Activated CD4-positive, alpha-beta T cell treated with anti-CD3 and anti-CD28 coated beads, Interleukin-2, amount 50 U/mL, for 48 hours (primary cell): ENCODE measurements around the gene RPTOR.

Experiments used
- DNase-seq, 2 experiments: peaks; one replicate each; pipeline ENCODE4 v3.0.0-alpha.2; 2020

Gene RPTOR

DNA sequence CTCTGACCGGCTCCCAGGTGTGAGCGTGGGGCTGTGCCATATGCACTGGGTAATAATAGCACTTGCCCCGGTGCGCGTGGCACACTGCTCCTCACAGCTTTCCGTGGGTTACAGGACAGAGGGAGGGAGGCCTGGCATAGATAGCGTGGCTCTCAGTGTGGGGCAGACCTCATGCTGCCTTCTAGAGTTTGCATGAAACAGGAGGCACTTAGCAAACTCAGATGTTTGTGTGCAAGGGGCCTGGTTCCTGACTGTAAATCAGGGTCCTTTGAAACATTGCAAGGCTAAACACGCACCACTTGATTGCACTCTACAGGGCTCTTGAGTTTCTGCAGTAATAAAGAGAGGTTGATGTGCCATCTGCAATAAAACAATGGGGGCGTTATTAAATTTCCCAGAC is 101.7 kb downstream of the RPTOR start:
- no peak for DNase-seq

DNA sequence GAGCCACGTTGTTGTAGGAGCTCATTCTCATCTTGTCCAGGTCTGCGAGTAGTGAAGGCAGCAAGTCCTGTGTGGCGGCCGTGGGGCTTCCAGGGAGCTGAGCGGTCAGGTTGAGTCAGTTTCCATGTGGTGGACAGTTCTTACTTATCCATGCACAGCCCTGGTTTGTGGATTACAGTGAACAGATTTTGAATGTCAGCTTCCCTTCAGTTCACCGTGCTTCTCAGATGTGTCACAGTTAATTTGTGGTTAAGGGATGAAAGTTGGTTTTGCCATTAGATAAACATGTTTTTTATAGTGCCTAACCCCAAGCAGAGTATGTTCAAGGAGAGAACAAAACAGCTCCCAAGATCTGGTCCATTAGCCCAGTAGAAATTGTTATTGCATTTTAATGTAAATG is 103.1 kb downstream of the RPTOR start:
- DNase-seq = peak in 1 of 2 experiments; percentile 49

DNA sequence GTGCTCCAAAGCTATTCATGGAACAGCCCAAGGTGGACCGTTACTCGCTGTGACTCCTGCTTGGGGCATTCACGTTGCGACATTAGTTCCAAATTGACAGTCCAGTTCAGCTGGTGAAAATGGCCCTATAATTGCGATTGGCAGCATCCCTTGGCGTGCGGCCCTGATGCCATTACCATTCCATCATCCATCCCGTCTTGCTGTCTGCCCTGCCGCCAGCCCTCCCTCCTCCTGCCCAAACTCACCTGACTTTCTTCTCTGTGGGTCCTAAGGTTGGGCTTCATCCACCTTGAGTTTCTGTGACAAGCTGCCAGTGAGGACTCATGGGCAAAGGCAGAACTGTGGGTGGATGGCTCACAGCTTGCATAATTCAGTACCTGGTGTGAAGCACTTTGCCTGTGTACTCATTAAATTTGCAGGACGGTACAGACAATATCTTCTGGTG is 104.6 kb downstream of the RPTOR start:
- peak in 1 of 2 experiments; percentile 35 for DNase-seq

DNA sequence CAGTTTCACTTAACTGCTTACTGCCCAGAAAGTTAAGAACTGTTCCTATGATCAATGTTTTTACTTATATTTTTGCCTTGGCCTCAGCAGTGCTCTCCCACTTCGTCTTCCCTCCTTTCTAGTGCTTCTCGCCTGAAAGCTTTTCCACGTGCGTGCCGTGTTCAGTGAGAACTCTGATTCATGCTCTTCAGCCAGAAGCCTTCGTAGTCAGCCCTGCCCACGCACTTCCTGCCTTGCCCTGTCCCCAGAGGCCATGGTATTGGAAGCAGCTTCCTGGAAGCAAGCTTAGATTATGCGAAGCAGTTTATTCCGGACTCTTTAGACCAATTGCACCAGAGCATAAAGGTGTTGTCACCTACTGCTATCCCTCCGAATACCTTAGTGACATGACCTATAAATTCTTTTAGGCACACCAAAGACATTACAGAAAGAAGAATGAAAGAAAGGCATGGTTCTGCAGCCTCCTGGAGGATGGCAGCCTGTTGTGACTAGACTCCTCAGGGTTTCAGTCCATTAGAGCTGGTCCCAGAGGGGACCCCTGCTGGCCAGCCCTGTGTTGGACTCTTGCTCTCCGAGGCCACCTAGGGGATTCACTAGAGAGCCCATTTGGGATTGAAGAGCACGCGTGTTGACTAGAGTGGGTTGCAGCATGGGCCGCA is 105.2 kb downstream of the RPTOR start:
- peak; percentile 80 to 87 for DNase-seq

DNA sequence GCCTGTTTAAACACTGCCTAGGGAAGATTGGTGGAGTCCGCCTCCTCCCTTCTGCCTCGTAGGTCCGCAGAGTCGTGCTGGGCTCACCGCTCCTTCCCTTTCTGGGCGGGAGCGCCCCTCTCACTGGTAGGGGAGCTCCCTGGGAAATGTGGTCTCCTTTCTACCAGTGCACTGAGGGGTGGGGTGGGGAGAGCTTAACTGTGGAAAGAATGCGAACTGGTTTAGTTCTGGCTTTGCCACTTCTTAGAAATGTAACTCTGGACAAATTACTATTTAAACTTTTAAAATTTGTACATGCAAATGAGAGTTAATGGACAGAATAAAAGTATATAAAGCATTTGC is 105.7 kb downstream of the RPTOR start:
- DNase-seq = no peak

DNA sequence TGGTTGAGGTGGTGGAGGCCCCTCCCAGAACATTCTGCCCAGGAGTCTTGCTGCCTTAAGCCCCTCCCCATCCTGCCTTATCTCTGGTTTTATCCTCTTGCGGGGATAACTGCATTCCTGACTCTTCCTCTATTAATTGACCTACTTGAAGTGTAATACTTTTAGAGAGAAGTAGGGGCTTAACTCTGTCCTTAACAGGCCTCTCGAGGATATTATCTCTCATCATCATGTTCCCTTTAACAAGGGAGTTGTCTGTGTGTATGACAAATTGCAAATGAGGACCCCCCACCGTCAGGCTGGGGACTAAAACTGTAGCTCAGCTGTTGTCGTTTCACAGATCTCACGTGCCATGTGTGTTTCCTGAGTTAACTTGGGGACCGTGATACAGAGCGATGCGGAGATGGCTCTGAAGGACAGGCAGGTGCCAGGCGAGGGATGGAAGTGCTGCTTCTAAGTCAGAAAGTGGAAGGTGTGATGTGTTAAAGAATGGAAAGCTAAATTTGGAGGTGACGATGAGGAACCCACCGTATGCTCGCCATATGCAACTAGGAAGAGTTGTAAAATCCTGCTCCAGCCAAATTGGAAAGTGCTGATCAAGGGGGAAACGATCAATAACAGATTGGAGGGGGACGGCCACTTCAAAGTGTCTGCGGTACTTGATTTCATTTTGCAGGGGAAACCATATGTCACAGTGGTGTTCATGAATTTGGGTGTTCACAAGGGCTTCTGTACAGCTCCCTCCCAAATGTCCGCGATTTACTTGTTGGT is 106.3 kb downstream of the RPTOR start:
- no peak for DNase-seq

DNA sequence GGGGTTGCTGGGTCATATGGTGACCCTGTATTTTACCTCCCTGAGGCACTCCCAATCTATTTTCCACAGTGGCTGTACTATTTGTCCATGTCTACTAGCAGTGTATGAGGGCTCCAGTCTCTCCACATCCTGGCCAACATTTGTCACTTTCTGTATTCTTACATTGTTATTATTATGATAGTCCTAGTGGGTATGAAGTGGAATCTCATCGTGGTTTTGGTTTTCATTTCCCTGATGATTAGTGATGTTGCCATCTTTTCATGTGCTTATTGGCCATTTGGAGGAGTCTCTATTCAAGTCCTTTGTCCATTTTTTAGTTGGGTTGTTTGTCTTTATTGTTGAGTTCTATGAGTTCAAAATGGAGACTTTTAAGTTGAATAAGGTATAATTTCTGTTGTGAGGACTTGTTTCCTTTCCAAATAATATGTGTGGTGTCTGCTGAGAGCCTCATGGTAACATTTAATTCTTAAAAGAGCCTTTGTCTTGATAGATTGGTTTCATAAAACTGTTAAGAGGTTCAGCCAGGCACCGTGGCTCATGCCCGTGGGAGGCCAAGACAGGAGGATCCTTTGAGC is 108.2 kb downstream of the RPTOR start:
- DNase-seq = peak in 1 of 2 experiments; percentile 14

DNA sequence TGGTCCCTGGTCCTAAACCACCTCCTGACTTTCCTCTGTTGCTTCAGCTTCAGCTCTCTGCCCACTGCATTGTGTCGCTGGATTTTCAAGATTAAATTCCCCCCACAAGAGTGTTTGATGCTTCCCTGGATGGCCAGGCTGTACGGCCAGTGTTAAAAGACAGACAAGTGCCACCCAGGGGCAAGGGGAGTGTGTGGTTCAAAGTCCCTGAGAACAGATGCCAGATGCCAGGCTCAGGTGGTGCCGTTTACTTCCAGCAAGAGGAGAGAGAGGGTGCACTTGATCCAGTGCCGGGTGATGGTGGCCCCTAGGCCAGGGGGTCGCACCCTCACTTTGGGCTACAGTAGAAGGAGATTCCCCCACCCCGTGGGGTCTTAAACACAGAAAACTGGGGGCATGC is 109.2 kb downstream of the RPTOR start:
- no peak for DNase-seq

DNA sequence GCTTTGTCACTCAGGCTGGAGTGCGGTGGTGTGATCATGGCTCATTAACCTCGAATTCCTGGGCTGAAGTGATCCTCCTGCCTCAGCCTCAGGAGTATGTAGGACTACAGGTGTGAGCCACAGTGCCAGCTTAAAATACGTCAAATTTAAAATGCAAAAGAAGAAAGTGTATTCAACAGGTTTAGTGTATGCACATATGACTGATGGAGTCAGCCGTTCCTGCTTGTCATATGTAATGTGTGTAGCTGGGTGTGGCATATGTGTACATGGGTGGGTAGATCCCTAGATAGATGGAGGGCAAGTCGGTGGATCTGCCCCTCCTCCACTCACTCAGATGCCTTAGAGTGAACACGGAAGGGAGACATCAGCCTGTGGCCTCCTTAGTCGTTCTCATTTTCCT is 111.0 kb downstream of the RPTOR start:
- DNase-seq = no peak

DNA sequence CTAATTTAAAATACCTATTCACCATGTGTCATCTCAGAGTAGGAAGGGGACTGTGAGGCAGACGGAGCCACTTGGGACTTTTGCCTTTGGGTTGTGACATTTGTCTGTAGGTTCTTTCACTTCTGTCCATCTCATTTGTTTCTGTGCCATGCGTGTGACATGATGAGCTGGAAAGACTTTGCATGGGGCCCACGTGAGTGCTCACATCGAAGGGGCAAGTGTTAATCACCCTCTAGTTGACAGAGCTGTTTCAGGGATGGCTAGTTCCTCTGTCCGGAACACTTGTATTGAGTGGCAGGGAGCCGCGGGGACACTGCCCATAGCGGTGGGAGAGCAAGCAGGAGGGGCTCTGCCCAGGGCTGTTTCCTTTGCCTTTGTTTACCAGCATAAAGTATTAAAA is 112.0 kb downstream of the RPTOR start:
- no peak for DNase-seq

DNA sequence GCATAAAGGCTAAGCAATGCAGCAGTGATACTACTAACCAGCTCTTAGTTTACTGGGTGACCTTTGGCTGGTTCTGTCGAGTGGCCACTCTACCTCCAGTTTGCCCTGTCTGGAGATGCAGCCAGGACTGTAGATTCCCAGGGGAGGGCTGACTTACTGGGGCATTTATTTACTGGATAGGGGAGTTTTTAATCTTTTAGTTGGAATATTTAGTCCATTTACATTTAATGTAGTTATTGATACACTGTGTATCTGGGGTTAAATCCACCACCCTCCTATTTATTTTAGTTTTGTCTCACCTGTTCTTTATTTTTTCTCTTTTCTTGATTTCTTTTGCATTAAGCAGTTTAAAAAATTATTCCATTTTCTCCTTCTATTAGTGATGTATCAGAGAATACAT is 112.9 kb downstream of the RPTOR start:
- DNase-seq = no peak

DNA sequence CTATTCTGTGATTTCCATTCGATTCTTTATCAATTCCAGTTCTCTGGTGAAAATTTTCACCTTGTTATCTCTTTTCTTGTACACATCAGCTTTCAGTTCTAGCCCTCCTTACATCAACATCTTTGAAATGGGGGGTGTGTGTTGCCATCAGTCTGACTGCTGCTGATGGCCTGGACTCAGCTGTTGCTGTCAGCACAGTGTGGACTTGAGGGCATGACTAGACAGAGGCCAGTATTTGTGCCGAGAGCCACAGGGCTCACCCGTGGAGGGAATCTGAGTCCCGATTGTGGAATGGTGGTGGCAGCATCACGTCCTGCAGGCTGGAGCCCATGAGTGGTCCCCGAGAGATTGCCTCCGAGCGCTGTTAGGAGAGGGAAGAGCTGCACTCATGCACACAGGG is 114.2 kb downstream of the RPTOR start:
- no peak for DNase-seq

DNA sequence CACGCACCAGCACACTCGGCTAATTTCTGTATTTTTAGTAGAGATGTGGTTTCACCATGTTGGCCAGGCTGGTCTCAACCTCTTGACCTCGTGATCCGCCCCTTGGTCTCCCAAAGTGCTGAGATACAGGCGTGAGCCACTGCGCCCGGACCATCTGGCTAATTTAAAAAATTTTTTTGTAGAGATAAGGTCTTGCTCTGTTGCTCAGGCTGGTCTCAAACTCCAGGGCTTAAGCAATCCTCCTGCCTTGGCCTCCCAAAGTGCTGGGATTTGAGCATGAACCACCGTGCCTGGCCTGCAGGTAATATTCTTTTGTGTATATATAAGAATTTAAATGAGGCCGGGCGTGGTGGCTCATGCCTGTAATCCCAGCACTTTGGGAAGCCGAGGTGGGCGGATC is 115.0 kb downstream of the RPTOR start:
- no peak for DNase-seq

DNA sequence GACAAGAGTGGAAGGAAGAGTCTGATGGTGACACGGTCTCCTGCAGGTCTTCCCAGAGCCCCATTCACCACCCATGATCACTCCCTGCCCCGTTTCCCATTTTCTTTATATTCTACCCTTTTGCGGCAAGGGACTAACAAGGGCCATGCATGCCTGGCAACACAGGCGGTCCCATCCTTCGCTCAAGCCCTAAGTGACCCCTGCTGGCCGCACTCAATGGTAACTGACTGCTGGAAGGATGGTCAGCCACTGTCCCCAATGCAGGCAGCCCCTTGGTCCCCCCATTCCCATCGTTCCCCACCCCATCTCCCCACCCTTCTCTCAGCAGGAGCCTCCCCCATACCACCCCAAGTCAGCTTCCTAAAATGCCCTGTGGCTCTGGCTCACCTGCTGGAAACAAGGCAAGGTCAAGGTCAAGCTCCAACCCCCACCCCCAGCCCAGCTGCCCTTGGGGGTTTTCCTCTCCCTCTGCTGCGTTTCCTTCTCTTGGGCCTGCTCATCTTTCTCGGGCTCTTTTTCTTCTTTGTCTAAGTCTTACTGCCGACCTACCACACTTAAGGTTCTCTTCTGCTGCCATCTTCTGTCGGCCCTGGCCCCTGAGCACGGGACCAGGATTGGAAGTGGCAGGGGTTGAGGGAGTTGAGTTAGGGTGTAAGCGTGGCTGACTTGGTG is 116.0 kb downstream of the RPTOR start:
- no peak for DNase-seq

DNA sequence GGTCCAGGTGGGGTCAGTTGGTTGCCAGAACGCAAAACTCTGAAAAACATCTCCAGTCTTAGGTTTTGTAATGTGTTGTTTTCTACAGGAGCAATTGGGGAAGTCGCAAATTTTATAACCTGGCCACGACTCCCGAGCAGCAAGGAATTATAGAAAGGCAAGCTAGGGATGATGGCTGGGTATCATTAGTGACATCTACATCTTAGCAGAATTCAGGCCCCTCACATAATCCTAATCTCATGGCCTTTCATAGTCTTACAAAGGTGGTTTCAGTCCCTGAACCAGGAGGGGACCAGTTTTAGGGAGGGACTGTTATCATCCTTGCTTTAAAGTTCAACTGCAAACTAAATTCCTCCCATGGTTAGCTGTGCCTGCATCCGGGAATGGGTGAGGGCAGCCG is 117.9 kb downstream of the RPTOR start:
- DNase-seq = no peak

DNA sequence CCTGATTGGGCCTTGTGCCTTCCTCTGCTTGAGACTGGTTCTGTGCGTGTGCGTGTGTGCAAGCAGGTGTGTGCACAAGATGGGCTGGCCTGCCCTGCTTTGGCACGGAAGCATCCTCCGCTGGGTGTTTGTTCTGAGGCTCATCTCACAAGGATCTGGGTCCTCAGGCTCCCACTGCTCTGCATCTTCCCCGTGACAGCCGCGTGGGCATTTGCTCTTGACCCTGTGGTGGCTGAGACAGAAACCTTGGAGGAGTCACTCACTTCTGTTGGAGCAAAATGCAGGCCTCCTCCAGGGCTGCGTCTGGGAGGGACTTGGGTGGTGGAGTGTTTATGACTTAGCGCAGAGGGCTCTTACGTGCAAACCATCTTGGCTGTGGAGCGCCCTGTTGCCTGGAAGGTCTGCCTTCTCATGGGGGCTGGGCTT is 119.2 kb downstream of the RPTOR start:
- peak; percentile 50 to 56 for DNase-seq

DNA sequence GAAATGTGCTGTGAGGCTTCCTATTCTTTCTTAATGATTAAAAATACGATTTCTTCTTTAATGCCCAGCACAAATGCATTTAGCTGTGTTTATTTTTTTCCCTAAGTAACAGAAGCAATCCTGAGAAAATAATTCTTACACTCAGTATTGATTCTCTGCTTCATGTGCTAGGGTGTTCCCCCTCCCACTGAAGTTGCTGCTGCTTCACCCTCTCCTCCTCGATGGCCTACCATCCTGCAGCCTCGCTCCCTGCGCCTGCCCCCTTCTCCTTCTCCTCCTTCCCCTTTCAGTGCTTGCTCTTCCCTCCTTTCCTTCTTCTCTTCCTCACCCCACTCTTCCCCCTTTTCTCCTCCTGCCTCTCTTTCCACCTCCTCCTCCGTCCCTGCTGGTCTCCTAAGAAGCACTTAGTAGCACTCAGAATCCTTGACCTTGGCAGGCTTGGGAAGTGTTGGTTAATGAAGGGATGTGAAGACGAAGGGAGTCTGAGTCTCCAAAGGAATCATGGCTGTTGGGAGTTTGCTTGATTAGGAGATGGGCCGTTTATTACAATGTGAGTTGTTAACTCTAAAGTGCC is 119.7 kb downstream of the RPTOR start:
- no peak for DNase-seq

DNA sequence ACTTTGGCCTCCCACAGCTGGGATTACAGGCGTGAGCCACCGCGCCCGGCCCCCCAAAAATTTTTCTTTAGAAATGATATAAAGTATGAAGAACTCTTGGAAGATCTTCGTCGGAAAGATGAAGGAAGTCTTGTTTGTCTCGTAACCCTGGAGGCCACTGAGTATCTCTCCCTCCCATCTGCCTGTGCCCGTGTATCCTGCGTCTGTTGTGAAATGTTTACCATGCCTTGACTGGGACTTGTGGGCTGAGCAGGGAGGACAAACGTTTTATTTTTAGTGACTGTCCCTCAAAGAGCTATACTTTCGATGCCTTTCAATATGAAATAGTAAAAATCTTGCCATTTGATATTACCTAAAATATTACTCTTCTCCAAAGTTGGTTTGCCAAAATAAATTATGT is 121.2 kb downstream of the RPTOR start:
- DNase-seq = no peak

DNA sequence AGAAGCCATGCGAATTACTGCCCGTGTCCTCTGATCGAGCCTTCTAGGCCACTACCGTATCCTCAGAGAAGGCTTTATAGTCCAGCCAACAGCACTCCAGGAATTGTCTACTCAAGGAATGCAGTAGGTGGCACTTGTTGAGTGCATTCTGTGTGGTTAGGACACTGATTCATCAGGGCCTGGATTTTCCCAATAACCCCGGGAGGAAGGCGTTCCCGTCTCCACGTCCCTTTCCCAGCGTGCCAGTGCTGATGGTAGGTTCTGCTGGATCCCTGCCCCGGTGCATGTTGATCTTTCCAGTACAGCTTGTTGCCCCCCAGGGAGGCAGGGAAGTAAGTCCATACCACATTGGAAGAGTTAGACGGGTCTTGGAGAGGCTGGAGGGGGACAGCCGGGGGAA is 122.2 kb downstream of the RPTOR start:
- no peak for DNase-seq

DNA sequence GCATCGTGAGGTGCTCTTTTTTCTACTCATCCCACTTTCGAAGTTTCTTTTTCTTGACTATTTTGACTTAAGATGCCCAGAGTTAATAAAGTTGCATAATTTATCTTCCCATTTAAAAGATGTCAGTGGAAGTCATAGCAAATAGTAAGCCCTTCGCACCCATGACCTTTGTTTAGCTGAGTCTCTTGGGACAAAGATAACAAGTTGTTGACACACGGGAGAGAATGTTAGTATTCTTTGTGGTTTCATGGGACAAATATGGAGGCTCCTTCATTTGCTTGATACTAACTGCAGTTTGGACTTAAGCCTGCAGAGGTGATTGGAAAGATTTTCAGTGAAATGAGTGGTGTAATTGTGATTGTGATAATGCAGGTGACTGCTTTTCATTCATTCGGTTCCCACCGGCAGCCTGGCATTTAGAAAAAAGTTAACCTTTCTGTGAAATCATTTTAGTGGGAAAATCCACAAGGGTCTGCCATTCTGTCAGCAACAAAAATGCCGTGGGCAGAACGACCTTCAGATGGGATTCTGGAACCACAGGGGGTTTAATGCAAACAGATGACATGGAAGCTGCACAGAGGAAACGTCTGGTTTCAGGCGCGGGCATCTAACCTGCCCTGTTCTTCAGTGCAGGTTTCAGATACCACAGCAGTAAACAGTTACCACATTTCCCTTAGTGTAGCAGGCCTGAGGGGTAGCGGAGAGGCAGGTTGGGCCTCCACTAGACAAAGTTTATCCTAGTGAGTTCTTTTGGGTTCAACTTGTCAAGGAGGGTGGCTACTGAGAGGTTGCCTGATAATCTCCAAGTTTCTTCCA is 123.0 kb downstream of the RPTOR start:
- DNase-seq = no peak

DNA sequence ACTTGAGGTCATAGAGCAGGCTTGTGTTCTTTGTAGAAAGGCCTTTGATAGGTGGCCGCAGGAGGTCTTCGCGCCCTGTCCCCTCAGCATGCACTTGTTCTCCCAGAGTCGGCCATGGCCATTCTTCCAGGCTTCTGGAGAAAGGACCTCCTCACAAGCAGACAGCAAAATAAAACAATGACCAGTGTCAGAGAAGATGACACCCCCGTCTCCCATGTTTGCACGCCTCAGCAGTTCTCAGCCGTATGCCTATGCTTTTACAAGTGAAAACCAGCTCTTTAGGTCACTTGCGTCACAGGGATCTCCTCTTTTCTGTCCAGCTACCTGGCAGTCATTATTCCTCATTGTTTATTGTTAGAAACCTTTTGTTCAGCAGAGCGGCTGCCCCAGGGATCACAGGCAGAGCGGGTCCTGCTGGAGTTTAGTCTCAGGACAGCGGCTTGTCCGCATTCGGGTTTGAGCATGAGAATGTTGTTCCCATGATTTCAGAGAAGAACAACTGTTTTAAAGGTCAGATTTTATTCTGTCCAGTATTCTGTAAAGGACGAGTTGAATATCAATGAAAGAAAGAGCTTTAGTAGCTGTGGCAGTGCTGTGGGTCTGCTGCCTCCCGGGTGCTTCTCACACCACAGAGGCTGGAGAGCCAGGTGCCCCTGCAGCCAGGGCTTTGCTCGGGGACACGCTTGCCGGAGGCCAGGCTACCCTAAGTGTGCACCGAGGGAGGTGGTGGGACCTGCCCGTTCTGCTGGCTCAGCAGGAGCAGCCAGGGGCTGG is 123.9 kb downstream of the RPTOR start:
- no peak for DNase-seq
